ENCODE results near the gene XXYLT1. TPM values are rescaled to one million over a fixed set of nuclear protein-coding genes. Genes with fewer than 3 reads are reported as not detected.

The XXYLT1 gene
- total and polyA plus RNA-seq, 9 of the 15 experiments (the other 6 are each of a cell fraction or from before 2014, with no cell fraction given): 1.9 to 18.9 (median 15.0) TPM

DNA sequence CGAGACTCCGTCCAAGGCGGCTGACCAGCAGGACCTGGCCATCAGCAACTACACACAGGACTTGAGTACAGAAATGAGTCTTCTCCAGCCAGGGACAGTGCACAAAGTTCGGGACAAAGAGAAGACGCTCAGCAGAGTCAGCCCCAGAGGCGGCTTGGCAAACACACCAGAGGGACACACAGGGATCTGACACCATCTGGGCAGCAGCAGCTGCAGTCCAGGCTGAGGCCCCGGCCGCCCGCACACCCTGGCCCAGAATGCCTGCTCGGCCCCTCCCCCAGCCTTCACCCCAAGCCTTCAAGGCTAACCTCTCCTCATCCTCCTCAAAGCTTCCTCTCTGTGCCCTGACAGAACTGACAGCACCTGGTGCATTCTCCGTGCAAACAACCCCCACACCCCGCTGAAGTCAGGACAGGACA, 61.1 kb downstream of the XXYLT1 start (continued):
- TF ChIP-seq, protein P1, sequence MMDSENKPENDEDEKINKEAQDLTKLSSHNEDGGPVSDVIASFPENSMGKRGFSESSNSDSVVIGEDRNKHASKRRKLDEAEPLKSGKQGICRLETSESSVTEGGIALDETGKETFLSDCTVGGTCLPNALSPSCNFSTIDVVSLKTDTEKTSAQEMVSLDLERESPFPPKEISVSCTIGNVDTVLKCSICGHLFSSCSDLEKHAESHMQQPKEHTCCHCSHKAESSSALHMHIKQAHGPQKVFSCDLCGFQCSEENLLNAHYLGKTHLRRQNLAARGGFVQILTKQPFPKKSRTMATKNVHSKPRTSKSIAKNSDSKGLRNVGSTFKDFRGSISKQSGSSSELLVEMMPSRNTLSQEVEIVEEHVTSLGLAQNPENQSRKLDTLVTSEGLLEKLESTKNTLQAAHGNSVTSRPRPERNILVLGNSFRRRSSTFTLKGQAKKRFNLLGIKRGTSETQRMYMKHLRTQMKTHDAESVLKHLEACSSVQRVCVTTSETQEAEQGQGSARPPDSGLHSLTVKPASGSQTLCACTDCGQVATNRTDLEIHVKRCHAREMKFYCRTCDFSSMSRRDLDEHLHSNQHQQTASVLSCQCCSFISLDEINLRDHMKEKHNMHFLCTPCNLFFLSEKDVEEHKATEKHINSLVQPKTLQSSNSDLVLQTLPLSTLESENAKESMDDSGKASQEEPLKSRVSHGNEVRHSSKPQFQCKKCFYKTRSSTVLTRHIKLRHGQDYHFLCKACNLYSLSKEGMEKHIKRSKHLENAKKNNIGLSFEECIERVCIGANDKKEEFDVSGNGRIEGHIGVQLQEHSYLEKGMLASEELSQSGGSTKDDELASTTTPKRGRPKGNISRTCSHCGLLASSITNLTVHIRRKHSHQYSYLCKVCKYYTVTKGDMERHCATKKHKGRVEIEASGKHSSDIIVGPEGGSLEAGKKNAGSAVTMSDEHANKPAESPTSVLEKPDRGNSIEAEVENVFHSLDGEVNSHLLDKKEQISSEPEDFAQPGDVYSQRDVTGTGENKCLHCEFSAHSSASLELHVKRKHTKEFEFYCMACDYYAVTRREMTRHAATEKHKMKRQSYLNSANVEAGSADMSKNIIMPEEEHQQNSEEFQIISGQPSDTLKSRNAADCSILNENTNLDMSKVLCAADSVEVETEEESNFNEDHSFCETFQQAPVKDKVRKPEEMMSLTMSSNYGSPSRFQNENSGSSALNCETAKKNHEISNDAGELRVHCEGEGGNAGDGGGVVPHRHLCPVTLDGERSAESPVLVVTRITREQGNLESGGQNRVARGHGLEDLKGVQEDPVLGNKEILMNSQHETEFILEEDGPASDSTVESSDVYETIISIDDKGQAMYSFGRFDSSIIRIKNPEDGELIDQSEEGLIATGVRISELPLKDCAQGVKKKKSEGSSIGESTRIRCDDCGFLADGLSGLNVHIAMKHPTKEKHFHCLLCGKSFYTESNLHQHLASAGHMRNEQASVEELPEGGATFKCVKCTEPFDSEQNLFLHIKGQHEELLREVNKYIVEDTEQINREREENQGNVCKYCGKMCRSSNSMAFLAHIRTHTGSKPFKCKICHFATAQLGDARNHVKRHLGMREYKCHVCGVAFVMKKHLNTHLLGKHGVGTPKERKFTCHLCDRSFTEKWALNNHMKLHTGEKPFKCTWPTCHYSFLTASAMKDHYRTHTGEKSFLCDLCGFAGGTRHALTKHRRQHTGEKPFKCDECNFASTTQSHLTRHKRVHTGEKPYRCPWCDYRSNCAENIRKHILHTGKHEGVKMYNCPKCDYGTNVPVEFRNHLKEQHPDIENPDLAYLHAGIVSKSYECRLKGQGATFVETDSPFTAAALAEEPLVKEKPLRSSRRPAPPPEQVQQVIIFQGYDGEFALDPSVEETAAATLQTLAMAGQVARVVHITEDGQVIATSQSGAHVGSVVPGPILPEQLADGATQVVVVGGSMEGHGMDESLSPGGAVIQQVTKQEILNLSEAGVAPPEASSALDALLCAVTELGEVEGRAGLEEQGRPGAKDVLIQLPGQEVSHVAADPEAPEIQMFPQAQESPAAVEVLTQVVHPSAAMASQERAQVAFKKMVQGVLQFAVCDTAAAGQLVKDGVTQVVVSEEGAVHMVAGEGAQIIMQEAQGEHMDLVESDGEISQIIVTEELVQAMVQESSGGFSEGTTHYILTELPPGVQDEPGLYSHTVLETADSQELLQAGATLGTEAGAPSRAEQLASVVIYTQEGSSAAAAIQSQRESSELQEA (IDR thresholded peaks at IDR 0.05; ENCODE audit: low read depth): no peak
- TF ChIP-seq XRCC3 (IDR thresholded peaks at IDR 0.05) (no peak), SUPT5H (IDR thresholded peaks at IDR 0.05) (no peak)

Data from K562 (cell line).